KMS-11 (cell line): ENCODE measurements around the gene RGS9.

Source experiments
- H2AFZ ChIP-seq: fragments of 200-600 bp; sonication (generic); 2 replicates; pipeline ENCODE4 v1.6.1; 2016; ENCODE audit warnings: antibody characterized with exemption, mixed run types, low read depth
- H3K27ac ChIP-seq: fragments of 200-600 bp; sonication (generic); 2 replicates; pipeline ENCODE4 v1.6.1; 2016; ENCODE audit warnings: mild to moderate bottlenecking, mixed run types
- H3K27me3 ChIP-seq: fragments of 200-600 bp; sonication (generic); 2 replicates; pipeline ENCODE4 v1.6.1; 2017; ENCODE audit warnings: mild to moderate bottlenecking, low read depth, mixed run types, moderate library complexity; ENCODE audit not compliant: insufficient read depth
- H3K36me3 ChIP-seq: fragments of 200-600 bp; sonication (generic); 2 replicates; pipeline ENCODE4 v1.6.1; 2017; ENCODE audit warnings: mild to moderate bottlenecking, mixed run types; ENCODE audit not compliant: insufficient read depth
- H3K4me1 ChIP-seq: fragments of 200-600 bp; sonication (generic); 2 replicates; pipeline ENCODE4 v1.6.1; 2016; ENCODE audit warnings: mild to moderate bottlenecking, low read depth, mixed run types; ENCODE audit not compliant: poor library complexity, severe bottlenecking
- H3K4me2 ChIP-seq: fragments of 200-600 bp; sonication (generic); 2 replicates; pipeline ENCODE4 v1.7.0; 2016; ENCODE audit warnings: mild to moderate bottlenecking, mixed run types
- H3K4me3 ChIP-seq: fragments of 200-600 bp; sonication (generic); IDR thresholded peaks from 2 replicates; pipeline ENCODE4 v1.6.1; 2017; ENCODE audit warnings: low read depth, low read length, mixed read lengths; ENCODE audit not compliant: insufficient read depth
- H3K79me2 ChIP-seq: fragments of 200-600 bp; sonication (generic); 2 replicates; pipeline ENCODE4 v1.6.1; 2016; ENCODE audit warnings: low read depth, mixed run types; ENCODE audit not compliant: insufficient read depth
- H3K9ac ChIP-seq: fragments of 200-600 bp; sonication (generic); 2 replicates; pipeline ENCODE4 v1.6.1; 2016; ENCODE audit warnings: mild to moderate bottlenecking, mixed run types
- H4K20me1 ChIP-seq: fragments of 200-600 bp; sonication (generic); 2 replicates; pipeline ENCODE4 v1.6.1; 2016; ENCODE audit warnings: mild to moderate bottlenecking, mixed run types; ENCODE audit not compliant: insufficient read depth
- TF ChIP-seq, protein P1 (sequence below): fragments of 200-600 bp; sonication (generic); conservative IDR thresholded peaks from 2 replicates; pipeline ENCODE4 v1.6.1; 2017; ENCODE audit warnings: low read depth, mild to moderate bottlenecking, antibody characterized with exemption, low read length, moderate library complexity, mixed read lengths

RGS9 gene

GRCh38 chr17:65185062-65185461 lies 47.9 kb downstream of the RGS9 start:
- H3K27ac ChIP-seq = no peak overlapping the region
- H4K20me1 ChIP-seq = no peaks in the 10 kb centered on the region
- TF ChIP-seq, protein P1, sequence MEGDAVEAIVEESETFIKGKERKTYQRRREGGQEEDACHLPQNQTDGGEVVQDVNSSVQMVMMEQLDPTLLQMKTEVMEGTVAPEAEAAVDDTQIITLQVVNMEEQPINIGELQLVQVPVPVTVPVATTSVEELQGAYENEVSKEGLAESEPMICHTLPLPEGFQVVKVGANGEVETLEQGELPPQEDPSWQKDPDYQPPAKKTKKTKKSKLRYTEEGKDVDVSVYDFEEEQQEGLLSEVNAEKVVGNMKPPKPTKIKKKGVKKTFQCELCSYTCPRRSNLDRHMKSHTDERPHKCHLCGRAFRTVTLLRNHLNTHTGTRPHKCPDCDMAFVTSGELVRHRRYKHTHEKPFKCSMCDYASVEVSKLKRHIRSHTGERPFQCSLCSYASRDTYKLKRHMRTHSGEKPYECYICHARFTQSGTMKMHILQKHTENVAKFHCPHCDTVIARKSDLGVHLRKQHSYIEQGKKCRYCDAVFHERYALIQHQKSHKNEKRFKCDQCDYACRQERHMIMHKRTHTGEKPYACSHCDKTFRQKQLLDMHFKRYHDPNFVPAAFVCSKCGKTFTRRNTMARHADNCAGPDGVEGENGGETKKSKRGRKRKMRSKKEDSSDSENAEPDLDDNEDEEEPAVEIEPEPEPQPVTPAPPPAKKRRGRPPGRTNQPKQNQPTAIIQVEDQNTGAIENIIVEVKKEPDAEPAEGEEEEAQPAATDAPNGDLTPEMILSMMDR = no peak
- no peak overlapping the region for H3K4me3 ChIP-seq
- no peaks in the 10 kb centered on the region for H3K4me1 ChIP-seq
- H3K36me3 ChIP-seq = no peaks in the 10 kb centered on the region
- H3K27me3 ChIP-seq = no peaks in the 10 kb centered on the region
- H3K4me2 ChIP-seq = no peak overlapping the region
- H3K9ac ChIP-seq = no peak overlapping the region
- H2AFZ ChIP-seq = no peak overlapping the region
- H3K79me2 ChIP-seq = no peaks in the 10 kb centered on the region

DNA sequence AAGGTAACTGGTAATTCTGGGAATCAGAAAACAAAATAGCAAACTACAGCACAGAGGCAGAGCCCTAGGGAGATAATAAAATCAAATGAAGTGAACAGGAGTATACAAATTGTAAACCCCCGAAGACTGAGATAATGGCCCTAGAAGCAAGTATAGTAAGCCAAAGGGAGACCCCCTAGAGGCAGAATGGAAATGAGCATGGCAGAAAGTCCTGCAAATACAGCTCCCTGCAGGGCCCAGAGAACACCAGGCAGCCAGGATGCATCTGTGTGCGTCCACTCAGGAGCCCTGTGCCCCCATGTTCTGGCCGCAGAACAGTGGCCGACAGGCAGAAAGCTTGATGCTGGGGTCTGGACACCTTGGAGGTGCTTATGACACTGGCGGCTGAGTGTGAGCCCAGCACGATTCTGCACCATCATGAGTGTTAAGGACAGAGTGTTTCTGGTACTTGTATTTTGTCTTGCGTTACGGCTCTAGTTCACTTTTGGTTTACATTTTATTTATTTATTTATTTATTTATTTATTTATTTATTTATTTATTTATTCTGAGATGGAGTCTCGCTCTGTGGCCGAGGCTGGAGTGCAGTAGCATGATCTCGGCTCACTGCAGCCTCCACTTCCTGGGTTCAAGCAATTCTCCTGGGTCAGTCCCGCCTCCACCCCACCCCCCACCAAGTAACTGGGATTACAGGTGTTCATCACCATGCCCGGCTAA lies 48.7 kb downstream of the RGS9 start:
- Histone ChIP-seq H3K27me3 (no peaks in the 10 kb centered on the region), H3K27ac (no peak overlapping the region), H3K4me3 (no peak overlapping the region), H3K36me3 (no peaks in the 10 kb centered on the region), H4K20me1 (no peaks in the 10 kb centered on the region), H3K79me2 (no peaks in the 10 kb centered on the region), H3K9ac (no peak overlapping the region), H3K4me1 (no peaks in the 10 kb centered on the region), H2AFZ (no peak overlapping the region), H3K4me2 (no peak overlapping the region)
- TF ChIP-seq, protein P1 = no peak

GRCh38 chr17:65190467-65191097 lies 53.4 kb downstream of the RGS9 start:
- no peak overlapping the region for H2AFZ ChIP-seq
- H3K9ac ChIP-seq = no peak overlapping the region
- H3K4me3 ChIP-seq = no peak overlapping the region
- H4K20me1 ChIP-seq = no peaks in the 10 kb centered on the region
- H3K79me2 ChIP-seq = no peaks in the 10 kb centered on the region
- no peaks in the 10 kb centered on the region for H3K36me3 ChIP-seq
- H3K27me3 ChIP-seq = no peaks in the 10 kb centered on the region
- TF ChIP-seq, protein P1 = no peak
- no peaks in the 10 kb centered on the region for H3K4me1 ChIP-seq
- no peak overlapping the region for H3K4me2 ChIP-seq
- no peak overlapping the region for H3K27ac ChIP-seq

GRCh38 chr17:65191811-65192740 lies 54.9 kb downstream of the RGS9 start:
- Histone ChIP-seq H4K20me1 (no peaks in the 10 kb centered on the region), H3K27ac (no peak overlapping the region), H2AFZ (no peak overlapping the region), H3K4me2 (no peak overlapping the region), H3K9ac (no peak overlapping the region), H3K79me2 (no peaks in the 10 kb centered on the region), H3K27me3 (no peaks in the 10 kb centered on the region), H3K4me3 (no peak overlapping the region), H3K4me1 (no peaks in the 10 kb centered on the region), H3K36me3 (no peaks in the 10 kb centered on the region)
- TF ChIP-seq, protein P1 = no peak
